ENCODE data around the gene ZNF48.
"Not testable (repeated sequence)": the region's sequence is repeated elsewhere in the genome, so short reads cannot be mapped to it uniquely, and the experiment has no call there.

ZNF48 gene

DNA sequence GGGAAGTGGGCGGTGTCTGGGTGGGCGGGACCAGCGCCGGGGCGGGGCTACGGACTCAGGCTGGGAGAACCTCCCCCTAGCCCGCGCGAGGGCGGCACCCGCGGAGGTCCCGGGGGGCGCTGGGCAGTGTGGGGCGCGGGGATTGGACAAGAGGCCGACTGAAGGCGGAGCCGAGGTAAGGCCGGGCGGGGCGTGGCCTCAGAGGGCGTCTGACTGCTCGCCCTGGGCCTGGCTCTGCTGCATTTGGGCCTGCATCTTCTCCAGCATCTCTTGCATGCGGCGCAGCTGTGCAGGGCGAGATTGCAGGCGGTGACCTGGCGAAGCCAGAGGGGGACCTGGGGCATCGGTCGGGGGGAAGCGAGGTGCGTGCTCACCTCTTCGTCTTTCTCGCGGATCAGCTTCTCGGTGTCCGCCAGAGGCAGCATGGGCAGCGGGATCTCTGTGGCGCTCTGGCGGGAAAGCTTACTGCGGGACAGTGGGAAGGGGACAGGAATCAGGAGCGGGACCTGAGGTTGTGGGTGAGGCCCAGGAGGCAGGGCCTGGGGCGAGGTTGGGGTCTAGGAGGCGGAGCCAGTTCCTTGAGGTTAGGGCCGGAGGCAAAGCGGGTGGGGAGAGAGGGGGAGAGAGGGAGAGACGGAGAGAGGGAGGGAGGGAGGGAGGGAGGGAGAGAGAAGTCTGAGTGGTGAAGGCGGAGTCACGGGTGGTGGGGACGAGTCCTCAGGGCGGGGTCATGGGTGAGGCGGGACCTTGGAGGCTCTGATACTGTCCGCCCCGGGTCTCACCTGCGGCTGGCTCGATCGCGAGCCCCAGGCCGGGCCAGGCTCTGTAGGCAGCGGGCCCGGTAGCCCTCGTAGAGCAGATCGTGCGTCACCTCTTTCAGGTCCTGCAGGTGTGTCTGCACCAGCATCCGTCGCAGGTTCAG, 16.7 kb upstream of the ZNF48 start:
- peak; percentile 82 for DNase-seq

GRCh38 chr16:30379158-30379783, 15.9 kb upstream of the ZNF48 start:
- DNase-seq = no peak

DNA sequence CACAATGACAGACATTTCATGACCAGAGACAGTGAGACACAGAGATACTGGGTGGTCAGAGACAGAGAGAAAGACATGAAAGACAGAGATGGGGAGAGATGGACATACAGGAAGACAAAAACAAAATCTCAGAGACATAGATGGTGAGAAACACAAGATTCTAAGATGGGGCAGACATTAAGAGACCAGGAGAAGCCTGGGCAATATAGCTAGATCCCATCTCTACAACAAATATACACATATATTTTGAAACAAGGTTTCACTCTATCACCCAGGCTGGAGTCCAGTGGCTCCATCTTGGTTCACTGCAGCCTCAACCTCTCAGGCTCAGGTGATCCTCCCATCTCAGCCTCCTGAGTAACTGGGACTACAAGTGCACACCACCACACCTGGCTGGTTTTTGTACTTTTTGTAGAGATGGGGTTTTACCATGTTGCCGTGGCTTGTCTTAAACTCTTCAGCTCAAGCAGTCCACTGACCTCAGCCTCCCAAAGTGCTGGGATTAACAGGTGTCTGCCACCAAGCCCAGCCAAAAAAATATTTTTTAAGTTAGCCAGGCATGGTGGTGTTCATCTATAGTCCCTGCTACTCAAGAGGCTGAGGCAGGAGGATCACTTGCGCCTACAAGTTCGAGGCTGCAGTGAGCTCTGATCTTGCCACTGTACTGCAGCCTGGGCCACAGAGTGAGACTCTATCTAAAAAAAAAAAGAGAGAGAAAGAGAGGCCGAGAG, 15.0 kb upstream of the ZNF48 start:
- no peak for DNase-seq

DNA sequence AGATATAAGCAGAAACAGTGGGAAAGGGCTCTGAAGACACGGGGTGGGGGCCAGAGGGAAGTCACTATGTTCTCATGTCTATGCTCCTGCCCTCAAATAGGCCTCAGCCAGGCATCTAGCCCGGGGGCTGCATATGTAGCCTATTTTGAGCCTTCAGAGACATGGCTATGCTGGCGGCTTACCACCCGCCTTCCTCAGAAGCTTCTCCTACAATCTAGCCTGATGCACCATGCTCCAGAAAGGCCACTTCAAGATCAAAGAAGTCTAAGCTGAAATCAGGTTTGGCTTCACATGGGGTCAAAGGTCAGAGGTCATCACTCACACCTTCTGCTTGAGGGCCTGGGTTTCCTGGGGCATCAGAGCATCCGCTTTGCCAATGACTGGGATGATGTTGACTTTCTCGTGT, 14.4 kb upstream of the ZNF48 start:
- DNase-seq = no peak

DNA sequence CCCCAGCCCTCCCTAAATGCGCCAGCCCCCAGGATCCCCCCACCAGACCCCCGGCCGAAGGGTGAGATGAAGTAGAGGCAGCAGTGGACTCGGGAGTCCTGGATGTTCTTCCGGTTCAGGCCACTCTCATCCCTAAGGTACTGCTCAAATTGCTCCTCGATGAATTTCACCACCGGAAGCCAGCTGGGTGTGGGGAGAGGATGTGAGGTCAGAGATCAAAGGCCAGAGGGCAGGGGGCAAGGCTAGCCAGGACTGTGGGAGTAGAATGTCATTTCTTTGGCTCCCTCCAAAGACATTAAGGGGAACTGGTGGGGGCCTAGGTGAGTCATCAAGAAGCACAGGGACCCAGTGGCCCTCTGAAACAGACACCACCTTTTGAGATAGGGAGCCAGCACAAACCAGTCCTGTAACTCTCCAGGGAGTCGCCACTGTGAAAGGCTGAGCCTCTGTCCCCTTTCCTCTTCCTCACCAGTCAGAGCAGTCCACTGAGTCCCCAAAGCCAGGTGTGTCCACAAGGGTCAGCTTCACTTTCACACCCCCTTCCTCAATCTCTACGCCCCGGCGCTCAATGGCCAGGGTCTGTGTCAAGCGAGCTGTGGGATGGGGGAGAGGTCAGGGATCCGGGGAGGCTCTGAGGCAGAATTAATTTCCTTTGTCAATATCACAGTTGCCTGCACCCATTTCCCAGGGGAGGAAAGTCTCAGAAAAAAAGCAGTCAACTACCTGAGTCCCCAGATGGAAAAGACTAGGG, 13.8 kb upstream of the ZNF48 start:
- no peak for DNase-seq

GRCh38 chr16:30382111-30382881, 12.9 kb upstream of the ZNF48 start, which contains the start of gene SEPTIN1:
Gene SEPTIN1 (minus strand): TSS chr16:30382561. CDS start chr16:30382542, 19 bp downstream.
- DNase-seq = no peak

GRCh38 chr16:30383521-30383920, 11.7 kb upstream of the ZNF48 start:
- no peak for DNase-seq

- DNase-seq = no peak
These were observed 547 bp upstream of the ZNF48 start for GRCh38 chr16:30394592-30395154.

DNA sequence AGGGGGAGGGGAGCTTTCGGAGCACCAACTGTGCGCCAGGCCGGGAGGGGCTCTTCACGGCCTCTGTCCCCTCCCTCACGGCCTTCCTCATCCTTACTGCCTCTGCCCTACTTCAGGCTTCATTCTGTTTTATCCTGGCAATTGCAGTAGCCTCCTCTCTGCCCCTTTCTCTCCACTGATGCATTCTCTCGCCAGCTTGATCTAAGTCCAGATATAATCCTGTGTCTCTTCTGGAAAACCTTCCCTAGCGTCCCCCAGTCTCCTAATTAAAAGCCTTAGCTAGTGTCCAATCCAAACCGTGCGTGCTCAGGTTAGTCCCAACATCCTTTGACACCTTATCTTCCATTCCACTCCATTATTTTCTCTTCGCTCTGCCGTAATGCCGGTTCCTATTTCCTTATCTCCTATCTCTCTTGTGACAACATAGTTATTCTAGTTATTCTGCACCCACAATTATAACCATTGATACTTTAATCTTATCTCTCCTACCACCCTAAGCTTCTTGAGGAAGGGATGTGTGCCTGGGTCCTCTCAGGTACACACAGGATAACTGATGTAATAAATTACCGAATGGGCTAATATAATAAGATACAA, 869 bp downstream of the ZNF48 start:
- no peak for DNase-seq

DNA sequence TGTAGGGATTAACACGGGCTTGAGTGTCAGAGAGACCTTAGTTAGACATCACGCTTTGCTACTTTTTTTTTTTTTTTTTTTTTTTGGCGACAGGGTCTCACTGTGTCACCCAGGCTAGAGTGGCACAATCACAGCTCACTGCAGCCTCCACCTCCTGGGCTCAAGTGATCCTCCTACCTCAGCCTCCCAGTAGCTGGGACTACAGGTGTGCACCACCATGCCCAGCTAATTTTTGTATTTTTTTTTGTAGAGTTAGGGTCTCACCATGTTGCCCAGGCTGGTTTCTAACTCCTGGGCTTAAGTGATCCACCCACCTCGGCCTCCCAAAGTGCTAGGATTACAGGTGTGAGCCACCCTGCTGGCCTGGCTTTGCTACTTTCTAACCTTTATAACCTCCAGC, 1.4 kb downstream of the ZNF48 start:
- not testable (repeated sequence) for DNase-seq

- DNase-seq = no peak
These were observed 1.8 kb downstream of the ZNF48 start for GRCh38 chr16:30397056-30397455.

- no peak for DNase-seq
These were observed 2.8 kb downstream of the ZNF48 start for GRCh38 chr16:30397776-30398660.

DNA sequence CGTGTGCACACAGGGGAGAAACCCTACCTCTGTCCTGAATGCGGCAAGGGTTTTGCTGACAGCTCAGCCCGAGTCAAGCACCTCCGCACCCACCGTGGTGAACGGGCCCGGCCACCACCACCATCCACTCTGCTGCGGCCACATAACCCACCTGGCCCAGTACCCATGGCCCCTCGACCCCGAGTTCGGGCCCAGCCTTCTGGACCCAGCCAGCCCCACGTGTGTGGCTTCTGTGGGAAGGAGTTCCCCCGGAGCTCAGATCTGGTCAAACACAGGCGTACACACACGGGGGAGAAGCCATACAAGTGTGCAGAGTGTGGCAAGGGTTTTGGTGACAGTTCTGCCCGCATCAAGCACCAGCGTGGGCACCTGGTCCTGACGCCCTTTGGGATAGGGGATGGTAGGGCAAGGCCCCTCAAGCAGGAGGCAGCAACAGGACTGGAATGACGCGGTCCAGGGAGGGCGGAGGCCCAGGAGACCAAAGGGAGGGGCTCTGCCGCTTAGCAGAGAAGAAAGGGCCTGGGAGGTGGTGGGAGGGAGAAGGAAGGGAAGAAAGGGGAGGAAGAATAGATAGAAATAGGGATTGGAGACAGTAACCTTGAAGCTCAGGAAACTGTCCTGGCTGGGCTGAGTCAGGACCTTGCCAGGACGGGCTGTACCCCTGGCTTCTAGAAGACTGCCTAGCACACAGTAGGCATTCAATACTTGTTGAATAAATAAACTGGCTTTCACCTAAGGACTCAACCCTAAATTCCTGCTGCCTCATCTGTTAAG, 3.6 kb downstream of the ZNF48 start:
- DNase-seq = no peak

- DNase-seq = no peak
These were observed 4.4 kb downstream of the ZNF48 start for GRCh38 chr16:30399435-30400186.

DNA sequence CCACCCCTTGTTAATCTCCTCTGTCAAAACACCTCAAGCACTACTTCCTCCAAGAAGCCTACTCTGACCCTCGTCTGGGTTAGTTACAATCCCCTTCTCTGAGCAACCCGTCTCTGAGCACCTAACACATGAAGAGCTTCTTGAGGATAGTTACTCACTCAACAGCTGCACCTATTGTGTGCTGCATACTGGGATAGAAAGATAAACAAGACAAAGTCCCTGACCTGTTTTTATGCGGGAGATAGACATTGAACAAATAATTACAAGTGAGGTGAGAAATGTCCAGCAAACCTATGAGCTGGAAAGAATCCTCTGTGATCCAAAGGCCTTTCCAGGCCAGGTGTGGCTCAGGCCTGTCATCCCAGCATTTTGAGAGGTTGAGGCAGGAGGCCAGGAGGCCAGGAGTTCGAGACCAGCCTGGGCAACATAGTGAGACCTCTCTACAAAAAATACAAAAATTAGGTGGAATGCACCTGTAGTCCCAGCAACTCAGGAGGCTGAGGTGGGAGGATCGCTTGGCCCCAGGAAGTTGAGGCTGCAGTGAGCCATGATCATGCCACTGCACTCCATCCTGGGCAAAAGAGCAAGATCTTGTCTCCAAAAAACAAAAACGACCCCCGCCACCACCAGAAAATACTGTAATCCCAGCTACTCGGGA, 6.7 kb downstream of the ZNF48 start:
- no peak for DNase-seq

GRCh38 chr16:30406795-30407101, 11.5 kb downstream of the ZNF48 start:
- no peak for DNase-seq

DNA sequence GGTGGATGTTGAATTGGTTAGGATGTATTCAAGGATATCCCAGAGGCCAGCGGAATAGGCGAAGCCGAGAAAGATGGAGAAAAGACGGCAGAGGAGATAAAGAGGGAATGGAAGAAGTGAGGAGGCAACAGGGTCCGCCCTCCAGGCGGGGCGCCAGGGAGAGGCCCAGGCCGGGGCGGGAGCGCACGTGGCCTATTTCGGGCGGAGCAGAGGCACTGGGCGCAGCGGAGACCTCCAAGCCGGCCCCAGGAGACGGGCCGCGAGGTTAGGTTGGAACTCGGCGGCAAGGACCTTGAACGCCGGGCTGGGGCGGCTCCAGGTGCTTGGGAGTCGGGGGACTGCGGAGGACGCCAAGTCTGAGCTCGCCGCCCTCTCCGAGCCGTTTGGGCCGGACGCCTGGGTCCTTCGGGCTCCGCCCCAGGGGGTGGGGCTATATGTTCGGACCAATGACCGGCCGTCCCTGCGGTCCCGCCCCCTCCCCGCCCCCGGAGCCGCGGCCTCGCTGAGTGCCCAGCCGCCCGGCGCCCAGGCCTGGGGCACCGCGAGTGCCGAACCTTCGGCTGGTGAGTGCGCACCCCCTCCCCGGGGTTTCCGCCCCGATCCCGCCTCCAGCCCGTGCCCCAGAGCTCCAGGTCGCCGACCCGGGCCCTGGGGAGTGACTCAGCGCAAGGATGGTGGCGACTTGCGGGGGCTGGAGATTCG, 12.0 kb downstream of the ZNF48 start, which contains the start of gene ZNF771:
ZNF771 (plus strand) TSS at position 505 of the 702 bp plus-strand sequence. CDS start 448 bp downstream, outside the sequence.
- DNase-seq = peak; percentile 43
